ENCODE data around the gene NUDT3. TPM values are rescaled to one million over a fixed set of nuclear protein-coding genes. Genes with fewer than 3 reads are reported as not detected.

NUDT3 gene
- total RNA-seq, 1 experiment from 2014 or later: 23.6 TPM

DNA sequence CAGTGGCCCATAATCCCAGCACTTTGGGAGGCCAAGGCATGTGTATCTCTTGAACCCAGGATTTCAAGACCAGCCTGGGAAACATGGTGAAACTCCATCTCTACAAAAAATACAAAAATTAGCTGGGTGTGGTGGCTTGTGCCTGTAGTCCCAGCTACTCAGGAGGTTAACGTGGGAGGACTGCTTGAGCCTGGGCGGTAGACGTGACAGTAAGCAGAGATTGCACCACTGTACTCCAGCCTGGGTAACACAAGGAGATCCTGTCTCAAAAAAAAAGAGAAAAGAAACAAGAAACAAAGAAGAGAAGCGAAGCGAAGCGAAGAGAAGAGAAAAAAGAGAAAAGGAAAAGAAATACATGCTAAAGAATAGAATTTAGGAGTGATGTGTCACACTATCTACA is 69.2 kb downstream of the NUDT3 start:
- H3K27ac Mint-ChIP-seq (ENCODE audit: low read depth, unreplicated experiment): no peak overlapping the region
- POLR2A ChIA-PET: no interaction called here

GRCh38 chr6:34322732-34323131 is 69.7 kb downstream of the NUDT3 start:
- ChIA-PET POLR2A (no interaction called here), CTCF (no interaction called here)
- Mint-ChIP-seq H3K27ac (ENCODE audit: low read depth, unreplicated experiment) (no peak overlapping the region), H3K36me3 (ENCODE audit: insufficient read depth, unreplicated experiment) (no peaks in the 10 kb centered on the region), H3K27me3 (ENCODE audit: insufficient read depth, unreplicated experiment) (no peaks in the 10 kb centered on the region), H3K9me3 (ENCODE audit: unreplicated experiment) (no peaks in the 10 kb centered on the region), H3K4me3 (ENCODE audit: unreplicated experiment) (no peak overlapping the region), H3K4me1 (ENCODE audit: insufficient read depth, unreplicated experiment) (no peaks in the 10 kb centered on the region)
- no TSS peak for BruUV-seq (replicated peaks)
- DNase-seq (ENCODE audit: unreplicated experiment): no peak
- intact Hi-C loops (cut with micrococcal nuclease): no loop called here
- TF ChIP-seq, protein P1, sequence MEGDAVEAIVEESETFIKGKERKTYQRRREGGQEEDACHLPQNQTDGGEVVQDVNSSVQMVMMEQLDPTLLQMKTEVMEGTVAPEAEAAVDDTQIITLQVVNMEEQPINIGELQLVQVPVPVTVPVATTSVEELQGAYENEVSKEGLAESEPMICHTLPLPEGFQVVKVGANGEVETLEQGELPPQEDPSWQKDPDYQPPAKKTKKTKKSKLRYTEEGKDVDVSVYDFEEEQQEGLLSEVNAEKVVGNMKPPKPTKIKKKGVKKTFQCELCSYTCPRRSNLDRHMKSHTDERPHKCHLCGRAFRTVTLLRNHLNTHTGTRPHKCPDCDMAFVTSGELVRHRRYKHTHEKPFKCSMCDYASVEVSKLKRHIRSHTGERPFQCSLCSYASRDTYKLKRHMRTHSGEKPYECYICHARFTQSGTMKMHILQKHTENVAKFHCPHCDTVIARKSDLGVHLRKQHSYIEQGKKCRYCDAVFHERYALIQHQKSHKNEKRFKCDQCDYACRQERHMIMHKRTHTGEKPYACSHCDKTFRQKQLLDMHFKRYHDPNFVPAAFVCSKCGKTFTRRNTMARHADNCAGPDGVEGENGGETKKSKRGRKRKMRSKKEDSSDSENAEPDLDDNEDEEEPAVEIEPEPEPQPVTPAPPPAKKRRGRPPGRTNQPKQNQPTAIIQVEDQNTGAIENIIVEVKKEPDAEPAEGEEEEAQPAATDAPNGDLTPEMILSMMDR (IDR thresholded peaks at IDR 0.05; ENCODE audit: unreplicated experiment): no peak

More for the DNA sequence above, 69.2 kb downstream of the NUDT3 start:
- CTCF ChIA-PET: no interaction called here
- Mint-ChIP-seq H3K4me1 (ENCODE audit: insufficient read depth, unreplicated experiment) (no peaks in the 10 kb centered on the region), H3K36me3 (ENCODE audit: insufficient read depth, unreplicated experiment) (no peaks in the 10 kb centered on the region), H3K27me3 (ENCODE audit: insufficient read depth, unreplicated experiment) (no peaks in the 10 kb centered on the region), H3K9me3 (ENCODE audit: unreplicated experiment) (no peaks in the 10 kb centered on the region), H3K4me3 (ENCODE audit: unreplicated experiment) (no peak overlapping the region)
- BruUV-seq (replicated peaks): no TSS peak
- intact Hi-C loops (cut with micrococcal nuclease): no loop called here
- DNase-seq (ENCODE audit: unreplicated experiment): no peak
- TF ChIP-seq, protein P1 (IDR thresholded peaks at IDR 0.05; ENCODE audit: unreplicated experiment): no peak

- no peak for DNase-seq (ENCODE audit: unreplicated experiment)
- TF ChIP-seq, protein P1 (IDR thresholded peaks at IDR 0.05; ENCODE audit: unreplicated experiment): no peak
- Mint-ChIP-seq H3K27ac (ENCODE audit: low read depth, unreplicated experiment) (no peak overlapping the region), H3K4me3 (ENCODE audit: unreplicated experiment) (no peak overlapping the region), H3K27me3 (ENCODE audit: insufficient read depth, unreplicated experiment) (no peaks in the 10 kb centered on the region), H3K4me1 (ENCODE audit: insufficient read depth, unreplicated experiment) (no peaks in the 10 kb centered on the region), H3K36me3 (ENCODE audit: insufficient read depth, unreplicated experiment) (no peaks in the 10 kb centered on the region), H3K9me3 (ENCODE audit: unreplicated experiment) (no peaks in the 10 kb centered on the region)
- POLR2A ChIA-PET: no interaction called here
- CTCF ChIA-PET: interaction anchor here (1.4 kb wide), 1 partner anchor 24 kb away, joined by 6 read pairs; no protein-coding TSS in a partner anchor
- no TSS peak for BruUV-seq (replicated peaks)
- intact Hi-C loops (cut with micrococcal nuclease): no loop called here
These were observed 70.6 kb downstream of the NUDT3 start for GRCh38 chr6:34321821-34322220.

- no peak for DNase-seq (ENCODE audit: unreplicated experiment)
- no peaks in the 10 kb centered on the region for H3K9me3 Mint-ChIP-seq (ENCODE audit: unreplicated experiment)
- H3K4me3 Mint-ChIP-seq (ENCODE audit: unreplicated experiment): no peak overlapping the region
- H3K36me3 Mint-ChIP-seq (ENCODE audit: insufficient read depth, unreplicated experiment): no peaks in the 10 kb centered on the region
- H3K27ac Mint-ChIP-seq (ENCODE audit: low read depth, unreplicated experiment): no peak overlapping the region
- no peaks in the 10 kb centered on the region for H3K4me1 Mint-ChIP-seq (ENCODE audit: insufficient read depth, unreplicated experiment)
- BruUV-seq (replicated peaks): no TSS peak
- ChIA-PET POLR2A (no interaction called here), CTCF (no interaction called here)
- intact Hi-C loops (cut with micrococcal nuclease): no loop called here
- H3K27me3 Mint-ChIP-seq (ENCODE audit: insufficient read depth, unreplicated experiment): no peaks in the 10 kb centered on the region
- TF ChIP-seq, protein P1 (IDR thresholded peaks at IDR 0.05; ENCODE audit: unreplicated experiment): no peak
These were observed 73.0 kb downstream of the NUDT3 start for GRCh38 chr6:34319471-34319885.
